Hematopoietic multipotent progenitor cell treated with erythropoietin and hydrocortisone succinate and interleukin-3 and kit ligand, for 6 days (in vitro differentiated cells): ENCODE measurements around the gene KANK4.

Experiments
- DNase-seq: peaks from one replicate; pipeline ENCODE4 v3.0.0-alpha.2; 2015

KANK4 gene

GRCh38 chr1:62318756-62319544 is at the start of gene KANK4:
Gene KANK4 (minus strand): TSS chr1:62319434. CDS start chr1:62281564, 37,870 bp downstream.
- DNase-seq = peak; percentile 14

DNA sequence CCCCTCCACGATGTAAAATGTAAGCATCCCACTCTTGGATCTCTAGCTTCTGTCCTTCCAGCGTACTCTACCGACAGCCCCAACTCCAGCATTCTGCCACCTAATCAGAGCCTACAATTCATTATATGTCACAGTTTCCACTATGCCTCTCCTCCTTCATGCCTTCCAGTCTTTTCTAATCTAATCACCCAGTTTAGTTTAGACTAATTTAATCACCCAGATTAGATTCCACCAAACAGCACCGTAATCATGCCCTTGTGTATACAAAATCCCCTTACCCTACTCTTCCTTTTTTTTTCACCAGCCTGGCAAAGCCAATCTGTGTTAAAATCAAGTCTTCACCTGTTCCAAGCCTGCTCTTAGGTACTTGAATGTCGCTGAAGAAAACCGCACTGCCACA is 49.8 kb upstream of the KANK4 start:
- no peak for DNase-seq

DNA sequence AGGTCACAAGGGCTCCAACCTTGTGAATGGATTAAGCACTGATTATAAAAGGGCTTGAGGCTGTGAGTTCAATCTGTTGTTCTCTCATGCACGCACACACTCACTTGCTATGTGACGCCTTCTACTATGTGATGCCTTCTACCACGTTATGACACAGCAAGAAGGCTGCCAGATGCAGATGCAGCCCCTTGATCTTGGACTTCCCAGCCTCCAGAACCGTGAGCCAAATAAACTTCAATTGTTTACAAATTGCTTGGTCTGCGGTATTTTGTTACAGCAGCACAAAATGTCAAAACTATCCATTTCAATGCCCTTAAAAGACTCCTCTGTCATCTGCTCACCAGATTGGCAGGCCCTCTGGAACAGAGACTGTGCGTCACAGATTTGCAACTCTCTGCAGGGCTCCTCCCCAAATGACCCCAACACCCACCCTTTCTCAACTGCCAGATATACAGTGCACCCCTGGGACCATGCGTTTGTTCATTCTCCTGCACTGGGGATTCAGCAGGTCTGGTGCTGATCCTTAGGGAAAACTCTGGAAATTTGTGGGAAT is 47.8 kb upstream of the KANK4 start:
- DNase-seq = no peak

GRCh38 chr1:62364721-62365120 is 45.5 kb upstream of the KANK4 start:
- DNase-seq = no peak

DNA sequence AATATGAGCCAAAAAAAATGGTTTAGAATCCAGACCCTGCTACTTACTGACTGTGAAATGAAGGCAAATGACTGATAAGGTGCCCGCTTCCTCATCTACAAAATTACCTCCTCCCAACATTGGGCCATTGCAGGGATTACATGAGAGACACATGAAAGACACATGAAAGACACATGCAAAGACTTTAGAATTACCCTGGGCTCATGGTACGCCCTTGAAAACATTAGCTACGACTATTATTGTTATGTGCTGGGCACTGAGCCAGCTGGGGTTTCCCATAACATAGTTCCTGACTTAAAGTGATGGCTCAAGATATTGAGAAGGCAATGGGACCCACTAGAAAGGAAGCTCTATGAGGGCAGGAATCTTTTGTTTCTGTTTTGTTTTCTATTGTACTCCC is 43.7 kb upstream of the KANK4 start:
- DNase-seq = no peak

DNA sequence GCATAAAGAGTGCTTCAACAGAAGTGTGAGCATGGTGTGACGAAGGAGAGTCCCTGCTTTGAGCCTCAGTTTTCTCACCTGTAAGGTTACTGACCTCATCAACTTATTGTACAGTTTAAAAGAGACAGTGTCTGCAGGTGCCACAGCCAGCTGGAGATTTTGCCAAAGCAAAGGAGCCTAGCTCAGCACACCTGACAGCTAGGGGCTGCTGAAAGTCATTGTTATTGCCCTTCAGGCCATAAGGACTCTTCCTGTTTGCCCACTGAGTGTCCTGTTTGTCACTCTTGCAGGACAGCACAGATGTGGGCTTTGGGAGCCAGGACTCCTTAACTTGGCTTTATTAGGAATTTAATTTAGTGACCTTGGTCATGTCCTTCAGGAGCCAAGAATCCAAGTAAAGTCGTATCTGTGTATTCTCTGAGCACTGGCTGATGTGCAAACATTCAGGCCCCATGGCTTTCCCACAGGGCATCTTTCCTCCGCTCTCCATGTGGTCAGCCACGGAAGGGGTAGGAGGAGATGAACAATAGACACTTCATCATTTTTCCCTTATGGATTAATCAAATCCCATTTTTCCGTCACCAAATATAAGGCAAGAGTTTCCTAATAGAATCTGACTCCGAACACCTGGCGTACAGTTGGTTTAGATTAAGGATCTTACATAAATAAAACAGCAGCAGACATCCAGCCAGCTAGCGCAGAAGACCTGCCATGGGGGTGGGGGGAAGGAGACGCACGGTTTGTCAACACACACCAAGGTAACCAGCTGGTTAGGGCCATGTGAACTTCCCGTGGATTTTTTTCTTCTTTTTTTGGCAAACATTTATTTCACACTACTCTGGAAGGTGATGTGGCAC is 43.1 kb upstream of the KANK4 start:
- no peak for DNase-seq

DNA sequence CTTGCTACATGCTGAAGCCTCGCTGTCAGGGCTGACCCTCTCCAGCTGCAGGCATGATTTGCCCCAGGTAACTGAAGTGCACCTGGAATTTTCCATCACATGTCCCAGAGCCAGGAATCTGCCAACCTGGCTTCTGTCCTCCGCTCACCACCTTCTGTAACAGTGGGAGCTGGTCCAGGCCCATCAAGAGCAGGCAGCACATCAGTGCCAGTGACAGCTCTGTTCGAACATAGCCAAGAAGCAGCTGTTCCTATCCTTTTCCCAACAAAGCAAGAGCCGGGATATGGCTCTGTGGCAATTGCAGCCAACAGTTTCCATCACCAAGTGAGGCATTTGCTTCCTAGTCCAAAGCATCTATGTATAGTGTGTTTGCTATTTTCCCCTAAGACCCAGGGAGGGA is 42.2 kb upstream of the KANK4 start:
- DNase-seq = no peak

DNA sequence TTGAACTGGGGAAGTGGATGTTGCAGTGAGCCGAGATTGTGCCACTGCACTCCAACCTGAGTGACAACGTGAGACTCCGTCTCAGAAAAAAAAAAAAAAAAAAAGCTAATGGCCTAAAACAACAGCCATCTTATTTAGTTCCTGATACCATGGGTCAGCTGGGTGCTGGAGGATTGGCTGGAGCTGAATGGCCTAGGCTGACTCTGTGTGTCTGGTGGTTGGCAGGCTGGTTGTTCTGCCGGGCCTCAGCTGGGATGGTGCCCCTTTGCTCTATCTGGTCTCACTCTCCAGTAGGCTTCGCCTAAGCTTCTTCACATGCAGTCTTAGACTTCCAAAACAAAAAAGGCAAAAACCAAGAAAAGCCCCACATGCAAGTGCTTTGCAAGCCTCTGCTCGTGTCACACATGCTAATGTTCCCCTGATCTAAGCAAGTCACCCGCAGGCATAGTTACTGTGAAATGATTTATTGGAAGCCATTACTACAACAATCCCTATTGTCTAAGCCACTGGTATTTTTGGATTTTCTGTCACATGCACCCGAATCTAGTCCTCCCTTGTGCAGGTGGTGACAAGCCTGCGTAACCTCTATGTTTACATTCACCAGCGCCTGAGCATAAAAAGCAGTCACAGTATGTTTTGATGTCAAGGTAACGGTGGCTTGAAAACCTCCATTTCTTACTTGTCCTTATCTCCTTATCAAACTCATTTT is 39.6 kb upstream of the KANK4 start:
- DNase-seq = no peak

- no peak for DNase-seq
Observed at GRCh38 chr1:62357916-62358315, 38.7 kb upstream of the KANK4 start.

DNA sequence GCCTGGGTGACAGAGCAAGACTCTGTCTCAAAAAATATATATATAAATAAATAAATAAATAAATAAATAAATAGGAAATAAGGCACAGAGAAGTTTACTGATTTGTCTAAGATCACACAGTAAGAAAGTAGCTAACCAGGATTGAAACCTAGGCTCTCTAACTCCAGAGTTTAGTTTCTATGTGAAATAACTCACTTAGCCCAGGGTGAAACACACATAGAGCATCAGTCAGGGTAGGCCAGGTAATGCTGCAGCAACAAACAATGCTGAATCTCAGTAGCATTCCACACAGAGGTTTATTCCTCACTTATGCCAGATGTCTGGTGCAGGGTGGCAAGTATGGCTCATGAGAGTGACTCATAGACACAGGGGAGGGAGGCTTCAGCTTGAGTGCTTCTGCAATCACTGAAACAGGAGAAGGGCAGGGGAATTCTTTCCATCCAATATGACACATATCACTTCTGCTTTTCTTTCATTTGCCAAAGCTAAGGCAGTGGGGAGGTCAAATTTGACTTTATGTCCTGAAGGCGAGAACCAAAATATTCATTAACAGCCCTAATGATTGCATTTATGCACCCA is 37.1 kb upstream of the KANK4 start:
- DNase-seq = no peak

GRCh38 chr1:62355095-62355494 is 35.9 kb upstream of the KANK4 start:
- no peak for DNase-seq

GRCh38 chr1:62353853-62354252 is 34.6 kb upstream of the KANK4 start:
- no peak for DNase-seq

GRCh38 chr1:62352387-62352786 is 33.2 kb upstream of the KANK4 start:
- peak; percentile 16 for DNase-seq

DNA sequence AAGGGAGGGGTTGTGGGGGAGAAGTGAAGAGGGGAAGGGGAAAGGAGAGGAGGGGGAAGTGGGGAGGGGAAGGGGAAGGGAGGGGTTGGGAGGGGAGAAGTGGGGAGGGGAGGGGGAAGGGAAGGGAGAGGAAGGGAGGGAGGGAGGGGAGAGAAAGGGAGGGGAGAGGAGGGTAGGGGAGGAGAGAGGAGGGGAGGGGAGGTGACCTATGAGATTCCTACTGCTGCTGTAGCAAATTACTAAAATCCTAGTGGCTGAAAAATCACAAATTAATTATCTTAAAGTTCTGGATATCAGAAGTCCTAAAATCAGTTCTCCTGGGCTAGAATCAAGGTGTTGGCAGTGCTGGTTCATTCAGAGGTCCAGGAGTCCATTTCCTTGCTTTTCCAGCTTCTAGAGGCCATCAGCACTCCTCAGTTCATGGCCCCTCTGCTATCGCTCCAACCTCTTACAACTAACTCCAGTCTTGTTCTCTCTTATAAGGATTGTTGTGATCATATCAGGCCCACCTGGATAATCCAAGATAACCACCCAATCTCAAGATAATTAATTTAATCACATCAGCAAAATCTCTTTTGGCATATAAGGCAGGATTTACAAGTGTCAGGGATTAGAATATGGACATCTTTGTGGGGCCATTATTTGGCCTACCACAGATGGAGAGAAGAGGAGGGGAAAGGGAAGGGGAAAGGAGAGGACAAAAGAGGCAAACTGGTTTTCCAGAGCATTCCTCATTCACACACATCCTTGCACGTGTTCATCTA is 30.4 kb upstream of the KANK4 start:
- no peak for DNase-seq

GRCh38 chr1:62346886-62347285 is 27.7 kb upstream of the KANK4 start:
- no peak for DNase-seq

- DNase-seq = no peak
Observed at GRCh38 chr1:62343911-62344310, 24.7 kb upstream of the KANK4 start.

DNA sequence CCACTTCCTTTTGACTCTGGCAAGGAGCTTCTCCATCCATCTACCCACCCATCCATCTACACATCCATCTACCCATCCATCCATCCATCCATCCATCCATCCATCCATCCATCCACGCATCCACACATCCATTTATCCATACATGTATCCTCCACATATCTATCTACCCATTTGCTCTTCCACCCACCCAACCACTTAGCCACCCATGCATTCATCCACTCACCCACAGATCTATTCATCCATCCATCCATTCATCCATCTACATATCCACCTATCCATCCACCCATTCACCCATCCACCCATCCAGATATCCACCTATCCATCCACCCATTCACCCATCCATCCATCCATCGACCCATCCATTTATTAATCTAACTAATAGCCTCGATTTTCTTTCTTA is 23.0 kb upstream of the KANK4 start:
- no peak for DNase-seq

GRCh38 chr1:62341615-62342014 is 22.4 kb upstream of the KANK4 start:
- DNase-seq = no peak

DNA sequence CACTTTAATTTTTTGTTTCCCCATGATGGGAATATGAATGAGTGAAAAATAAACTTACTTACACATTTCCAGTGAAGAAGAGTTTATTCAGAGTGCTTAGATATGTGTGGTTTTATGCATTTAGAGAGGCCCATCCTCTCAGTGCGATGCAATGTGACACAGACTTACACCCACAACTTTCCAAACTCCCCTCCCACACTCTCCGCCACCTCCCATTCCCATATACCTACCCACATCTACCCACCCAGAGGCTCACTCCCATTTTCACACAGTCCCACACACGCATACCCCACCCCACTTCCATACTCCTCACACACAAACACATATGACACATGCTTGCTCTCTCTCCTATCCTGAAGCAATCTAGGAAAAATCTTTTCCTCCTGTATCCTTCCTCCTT is 21.9 kb upstream of the KANK4 start:
- no peak for DNase-seq

DNA sequence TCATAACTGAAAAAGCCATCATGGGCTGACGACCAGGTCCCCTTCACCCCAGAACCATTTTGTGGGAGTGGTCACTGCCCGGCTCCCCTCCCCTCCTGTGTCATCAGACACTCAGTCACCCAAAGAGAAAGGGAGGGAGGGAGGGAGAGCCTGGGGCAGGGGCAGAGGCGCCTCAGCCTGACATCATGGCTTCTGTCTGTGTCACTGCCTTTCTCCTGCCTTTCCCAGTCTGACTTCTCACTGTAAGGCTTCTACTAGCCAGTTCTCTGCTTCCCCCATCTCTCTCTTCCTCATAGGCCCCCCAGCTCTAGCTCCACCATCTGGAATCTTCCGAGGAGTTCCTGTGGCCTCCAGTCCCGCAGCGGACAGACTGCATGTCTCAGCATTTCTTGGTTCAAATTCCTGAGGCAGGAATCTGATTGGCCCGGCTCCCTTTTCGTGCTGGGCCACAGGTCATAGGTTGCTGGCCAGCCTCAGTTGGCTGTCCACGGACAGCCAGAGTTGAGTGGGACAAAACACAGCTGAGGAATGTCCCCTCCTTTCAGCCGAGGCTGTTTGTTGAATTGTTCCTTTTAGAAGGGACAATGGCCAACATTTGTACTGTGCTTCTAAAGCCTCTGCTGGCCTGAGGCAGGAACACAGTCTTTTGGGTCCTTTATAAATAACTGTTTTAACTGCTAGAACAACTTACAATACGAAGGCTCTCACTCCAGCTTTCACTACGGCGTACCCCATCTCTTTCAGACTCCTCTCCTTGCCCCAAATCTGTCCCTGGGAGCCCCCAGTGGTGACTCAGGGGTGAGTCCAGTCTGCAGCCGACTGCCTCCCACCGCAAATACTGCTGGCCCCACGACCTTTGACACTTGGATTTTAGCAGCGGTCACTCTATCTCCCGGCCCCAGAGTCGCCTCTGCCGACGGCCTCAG is 18.7 kb upstream of the KANK4 start:
- no peak for DNase-seq
